Measurements from ENCODE around the gene FAM110D.

The FAM110D gene

DNA sequence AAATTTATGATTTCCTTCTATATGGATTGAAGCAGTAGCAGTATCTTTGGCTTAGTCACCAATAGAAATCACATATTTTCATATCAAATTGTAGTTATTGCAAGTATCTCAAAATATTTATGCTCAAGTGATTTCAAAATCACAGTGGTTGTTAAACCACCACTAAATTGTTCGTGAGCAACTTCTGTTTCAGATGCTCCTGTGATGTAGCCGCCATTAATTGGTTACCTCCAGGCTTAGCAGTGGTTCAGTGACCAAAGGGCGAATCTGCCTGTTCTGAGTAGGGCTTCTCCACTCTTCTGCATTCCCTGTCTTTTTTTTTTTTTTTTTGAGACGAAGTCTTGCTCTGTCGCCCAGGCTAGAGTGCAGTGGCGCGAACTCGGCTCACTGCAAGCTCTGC is 16.5 kb downstream of the FAM110D start:
- H3K27me3 ChIP-seq (ENCODE audit: insufficient read depth, low read length, poor library complexity, severe bottlenecking), result no peaks in the 10 kb centered on the region
- TF ChIP-seq EZH2phosphoT487 (IDR thresholded peaks at IDR 0.05; ENCODE audit: borderline replicate concordance), result no peak
- TF ChIP-seq, protein P1, sequence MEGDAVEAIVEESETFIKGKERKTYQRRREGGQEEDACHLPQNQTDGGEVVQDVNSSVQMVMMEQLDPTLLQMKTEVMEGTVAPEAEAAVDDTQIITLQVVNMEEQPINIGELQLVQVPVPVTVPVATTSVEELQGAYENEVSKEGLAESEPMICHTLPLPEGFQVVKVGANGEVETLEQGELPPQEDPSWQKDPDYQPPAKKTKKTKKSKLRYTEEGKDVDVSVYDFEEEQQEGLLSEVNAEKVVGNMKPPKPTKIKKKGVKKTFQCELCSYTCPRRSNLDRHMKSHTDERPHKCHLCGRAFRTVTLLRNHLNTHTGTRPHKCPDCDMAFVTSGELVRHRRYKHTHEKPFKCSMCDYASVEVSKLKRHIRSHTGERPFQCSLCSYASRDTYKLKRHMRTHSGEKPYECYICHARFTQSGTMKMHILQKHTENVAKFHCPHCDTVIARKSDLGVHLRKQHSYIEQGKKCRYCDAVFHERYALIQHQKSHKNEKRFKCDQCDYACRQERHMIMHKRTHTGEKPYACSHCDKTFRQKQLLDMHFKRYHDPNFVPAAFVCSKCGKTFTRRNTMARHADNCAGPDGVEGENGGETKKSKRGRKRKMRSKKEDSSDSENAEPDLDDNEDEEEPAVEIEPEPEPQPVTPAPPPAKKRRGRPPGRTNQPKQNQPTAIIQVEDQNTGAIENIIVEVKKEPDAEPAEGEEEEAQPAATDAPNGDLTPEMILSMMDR (conservative IDR thresholded peaks at IDR 0.05; ENCODE audit: low read length), result no peak

DNA sequence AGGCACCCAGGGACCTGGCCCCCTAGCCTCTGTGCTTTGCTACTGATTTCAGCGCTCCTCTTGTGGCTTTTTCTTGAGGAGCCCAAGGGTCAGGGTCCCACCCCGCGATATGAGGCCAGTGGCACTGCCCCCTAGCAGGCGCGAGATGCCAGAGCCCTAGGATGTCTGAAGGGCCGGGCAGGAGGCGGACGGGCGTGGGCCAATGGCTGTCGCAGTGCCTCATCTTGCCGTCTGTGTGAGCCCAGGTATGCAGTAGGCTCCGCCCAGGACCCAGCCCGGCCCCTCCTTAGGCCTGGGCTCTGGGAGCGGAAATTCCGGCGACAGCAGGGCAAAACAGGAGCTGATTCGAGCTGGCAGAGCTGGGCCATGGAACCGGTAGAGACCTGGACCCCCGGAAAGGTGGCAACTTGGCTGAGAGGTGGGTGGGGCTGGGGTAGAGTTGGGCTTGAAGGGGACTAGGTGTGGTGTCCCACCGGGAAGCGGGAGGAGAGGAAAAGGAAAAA is 18.4 kb downstream of the FAM110D start, which contains the start of gene CNKSR1:
Gene CNKSR1 (plus strand): TSS at position 310 of the 503 bp plus-strand sequence. CDS start 57 bp downstream, at position 367.
- no peaks in the 10 kb centered on the region for H3K9me2 ChIP-seq (replicated peaks; ENCODE audit: low read depth, low read length)
- H3K36me3 ChIP-seq (ENCODE audit: insufficient read depth, low read length), result no peaks in the 10 kb centered on the region
- no peak within 1 kb of the TSS for H3K4me2 ChIP-seq (ENCODE audit: low read depth, low read length, poor library complexity, severe bottlenecking)
- H2AFZ ChIP-seq (ENCODE audit: low read length), result no peak within 1 kb of the TSS
- no peak within 1 kb of the TSS for H3K4me3 ChIP-seq (ENCODE audit: low read length, poor library complexity, severe bottlenecking)
- TF ChIP-seq EZH2phosphoT487 (IDR thresholded peaks at IDR 0.05; ENCODE audit: borderline replicate concordance), result no peak
- TF ChIP-seq, protein P1 (conservative IDR thresholded peaks at IDR 0.05; ENCODE audit: low read length), result no peak
- no peaks in the 10 kb centered on the region for H4K20me1 ChIP-seq (ENCODE audit: insufficient read depth, low read length, poor library complexity, severe bottlenecking)
- H3K9me3 ChIP-seq (ENCODE audit: insufficient read depth, low read depth, low read length), result no peaks in the 10 kb centered on the region
- 0 out of 2 replicates have a peak, but pooled peaks cover 3% of the 10 kb centered on the region for H3F3A ChIP-seq (ENCODE audit: low read depth)
- no peaks in the 10 kb centered on the region for H3K79me2 ChIP-seq (ENCODE audit: insufficient read depth, low read length)
- H3K27me3 ChIP-seq (ENCODE audit: insufficient read depth, low read length, poor library complexity, severe bottlenecking), result no peaks in the 10 kb centered on the region
- no peaks in the 10 kb centered on the region for H3K4me1 ChIP-seq (ENCODE audit: insufficient read depth, low read length, poor library complexity, severe bottlenecking)
- H3K9ac ChIP-seq (ENCODE audit: low read depth, low read length, poor library complexity, severe bottlenecking), result no peak within 1 kb of the TSS

More for the DNA sequence above, 16.5 kb downstream of the FAM110D start:
- Histone ChIP-seq H3K4me1 (ENCODE audit: insufficient read depth, low read length, poor library complexity, severe bottlenecking) (peaks cover 10% of the 10 kb centered on the region), H3K9me3 (ENCODE audit: insufficient read depth, low read depth, low read length) (no peaks in the 10 kb centered on the region), H3K4me2 (ENCODE audit: low read depth, low read length, poor library complexity, severe bottlenecking) (no peak overlapping the region), H3K4me3 (ENCODE audit: low read length, poor library complexity, severe bottlenecking) (no peak overlapping the region), H4K20me1 (ENCODE audit: insufficient read depth, low read length, poor library complexity, severe bottlenecking) (no peaks in the 10 kb centered on the region), H3K79me2 (ENCODE audit: insufficient read depth, low read length) (peaks cover 14% of the 10 kb centered on the region), H3K9ac (ENCODE audit: low read depth, low read length, poor library complexity, severe bottlenecking) (no peak overlapping the region), H3F3A (ENCODE audit: low read depth) (0 out of 2 replicates have a peak, but pooled peaks cover 3% of the 10 kb centered on the region), H3K9me2 (replicated peaks; ENCODE audit: low read depth, low read length) (no peaks in the 10 kb centered on the region), H2AFZ (ENCODE audit: low read length) (no peak overlapping the region), H3K36me3 (ENCODE audit: insufficient read depth, low read length) (no peaks in the 10 kb centered on the region)

DNA sequence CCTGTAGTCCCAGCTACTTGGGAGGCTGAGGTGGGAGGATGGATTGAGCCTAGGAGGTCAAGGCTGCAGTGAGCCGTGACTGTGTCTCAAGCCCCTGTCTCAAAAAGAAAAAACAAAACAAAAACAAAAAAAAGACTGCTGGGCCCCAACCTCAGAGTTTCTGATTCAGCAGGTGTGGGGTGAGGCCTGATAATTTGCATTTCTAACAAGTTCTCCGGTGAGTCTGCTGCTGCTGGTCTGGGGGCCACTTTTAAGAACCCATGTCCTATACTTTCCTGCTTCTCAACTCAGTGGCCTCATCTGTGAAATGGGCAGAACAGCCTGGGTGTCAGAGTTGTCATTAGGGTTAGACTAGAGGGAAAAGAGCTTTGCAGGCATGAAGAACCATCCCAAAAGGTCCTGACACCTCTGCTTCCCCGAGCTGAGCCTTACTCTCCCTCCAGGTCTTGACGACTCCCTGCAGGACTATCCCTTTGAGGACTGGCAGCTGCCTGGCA is 21.2 kb downstream of the FAM110D start:
- H3K9me2 ChIP-seq (replicated peaks; ENCODE audit: low read depth, low read length), result no peaks in the 10 kb centered on the region
- H3K4me1 ChIP-seq (ENCODE audit: insufficient read depth, low read length, poor library complexity, severe bottlenecking), result no peaks in the 10 kb centered on the region
- H3K4me3 ChIP-seq (ENCODE audit: low read length, poor library complexity, severe bottlenecking), result no peak overlapping the region
- no peaks in the 10 kb centered on the region for H3K9me3 ChIP-seq (ENCODE audit: insufficient read depth, low read depth, low read length)
- H4K20me1 ChIP-seq (ENCODE audit: insufficient read depth, low read length, poor library complexity, severe bottlenecking), result no peaks in the 10 kb centered on the region
- no peak overlapping the region for H3K4me2 ChIP-seq (ENCODE audit: low read depth, low read length, poor library complexity, severe bottlenecking)
- no peak overlapping the region for H3K9ac ChIP-seq (ENCODE audit: low read depth, low read length, poor library complexity, severe bottlenecking)
- no peaks in the 10 kb centered on the region for H3F3A ChIP-seq (ENCODE audit: low read depth)
- TF ChIP-seq EZH2phosphoT487 (IDR thresholded peaks at IDR 0.05; ENCODE audit: borderline replicate concordance), result no peak
- TF ChIP-seq, protein P1 (conservative IDR thresholded peaks at IDR 0.05; ENCODE audit: low read length), result no peak
- H3K27me3 ChIP-seq (ENCODE audit: insufficient read depth, low read length, poor library complexity, severe bottlenecking), result no peaks in the 10 kb centered on the region
- no peaks in the 10 kb centered on the region for H3K36me3 ChIP-seq (ENCODE audit: insufficient read depth, low read length)
- no peaks in the 10 kb centered on the region for H3K79me2 ChIP-seq (ENCODE audit: insufficient read depth, low read length)
- H2AFZ ChIP-seq (ENCODE audit: low read length), result no peak overlapping the region

Measured in Loucy (cell line).